ENCODE results near the gene TOE1.
"Not testable (repeated sequence)": the region's sequence is repeated elsewhere in the genome, so short reads cannot be mapped to it uniquely, and the experiment has no call there.

The TOE1 gene

GRCh38 chr1:45339789-45340558 is at the start of gene TOE1, which contains the start of gene MUTYH:
TSS of gene TOE1 (plus strand) at chr1:45340170. CDS start at chr1:45340253, 83 bp downstream.
TSS of gene MUTYH (minus strand) at chr1:45340440. CDS start at chr1:45334505, 5,935 bp downstream.
- no peaks in the 10 kb centered on the region for H3K27me3 Mint-ChIP-seq
- H3K36me3 Mint-ChIP-seq, result peaks cover 6% of the 10 kb centered on the region
- H3K9me3 Mint-ChIP-seq, result no peaks in the 10 kb centered on the region
- H3K4me1 Mint-ChIP-seq, result peaks cover 55% of the 10 kb centered on the region
- H3K4me3 Mint-ChIP-seq, result peak within 1 kb of the TSS; percentile 100
- peak within 1 kb of the TSS; percentile 100 for H3K27ac Mint-ChIP-seq

- H3K27ac Mint-ChIP-seq, H3K4me1 Mint-ChIP-seq, H3K9me3 Mint-ChIP-seq, H3K36me3 Mint-ChIP-seq, H3K27me3 Mint-ChIP-seq, H3K4me3 Mint-ChIP-seq: not testable (repeated sequence)
Observed at GRCh38 chr1:45291002-45291401, 49.0 kb upstream of the TOE1 start.

- Mint-ChIP-seq H3K27ac (no peak overlapping the region), H3K27me3 (no peaks in the 10 kb centered on the region), H3K36me3 (no peaks in the 10 kb centered on the region), H3K9me3 (no peaks in the 10 kb centered on the region), H3K4me3 (no peak overlapping the region), H3K4me1 (no peaks in the 10 kb centered on the region)
Observed at GRCh38 chr1:45291716-45292115, 48.3 kb upstream of the TOE1 start.

- Mint-ChIP-seq H3K4me3 (no peak overlapping the region), H3K4me1 (peaks cover 15% of the 10 kb centered on the region), H3K27ac (no peak overlapping the region), H3K9me3 (no peaks in the 10 kb centered on the region), H3K36me3 (no peaks in the 10 kb centered on the region), H3K27me3 (no peaks in the 10 kb centered on the region)
Observed at GRCh38 chr1:45297666-45298356, 42.2 kb upstream of the TOE1 start.

GRCh38 chr1:45299296-45299695 is 40.7 kb upstream of the TOE1 start:
- H3K4me3 Mint-ChIP-seq, result no peak overlapping the region
- no peaks in the 10 kb centered on the region for H3K27me3 Mint-ChIP-seq
- no peaks in the 10 kb centered on the region for H3K36me3 Mint-ChIP-seq
- H3K9me3 Mint-ChIP-seq, result no peaks in the 10 kb centered on the region
- no peak overlapping the region for H3K27ac Mint-ChIP-seq
- H3K4me1 Mint-ChIP-seq, result peaks cover 19% of the 10 kb centered on the region

GRCh38 chr1:45299981-45300668 is 39.8 kb upstream of the TOE1 start:
- no peak overlapping the region for H3K27ac Mint-ChIP-seq
- H3K27me3 Mint-ChIP-seq, result no peaks in the 10 kb centered on the region
- H3K4me1 Mint-ChIP-seq, result peaks cover 27% of the 10 kb centered on the region
- no peaks in the 10 kb centered on the region for H3K9me3 Mint-ChIP-seq
- H3K36me3 Mint-ChIP-seq, result no peaks in the 10 kb centered on the region
- H3K4me3 Mint-ChIP-seq, result no peak overlapping the region

- H3K4me1 Mint-ChIP-seq, result peaks cover 32% of the 10 kb centered on the region
- H3K27me3 Mint-ChIP-seq, result no peaks in the 10 kb centered on the region
- no peaks in the 10 kb centered on the region for H3K9me3 Mint-ChIP-seq
- no peaks in the 10 kb centered on the region for H3K36me3 Mint-ChIP-seq
- H3K4me3 Mint-ChIP-seq, result no peak overlapping the region
- H3K27ac Mint-ChIP-seq, result no peak overlapping the region
Observed at GRCh38 chr1:45300669-45300997, 39.3 kb upstream of the TOE1 start.

GRCh38 chr1:45302505-45303150 is 37.3 kb upstream of the TOE1 start:
- Mint-ChIP-seq H3K27me3 (no peaks in the 10 kb centered on the region), H3K4me3 (peak overlapping the region; percentile 53), H3K36me3 (no peaks in the 10 kb centered on the region), H3K4me1 (peaks cover 45% of the 10 kb centered on the region), H3K9me3 (no peaks in the 10 kb centered on the region), H3K27ac (no peak overlapping the region)

GRCh38 chr1:45303520-45304310 is 36.3 kb upstream of the TOE1 start:
- Mint-ChIP-seq H3K4me1 (peaks cover 45% of the 10 kb centered on the region), H3K9me3 (no peaks in the 10 kb centered on the region), H3K27me3 (no peaks in the 10 kb centered on the region), H3K36me3 (no peaks in the 10 kb centered on the region), H3K4me3 (peak overlapping the region; percentile 93), H3K27ac (peak overlapping the region; percentile 96)

GRCh38 chr1:45304311-45305081 is 35.5 kb upstream of the TOE1 start:
- Mint-ChIP-seq H3K4me3 (peak overlapping the region; percentile 93), H3K4me1 (peaks cover 45% of the 10 kb centered on the region), H3K9me3 (no peaks in the 10 kb centered on the region), H3K27ac (peak overlapping the region; percentile 96), H3K36me3 (no peaks in the 10 kb centered on the region), H3K27me3 (no peaks in the 10 kb centered on the region)

- Mint-ChIP-seq H3K4me1 (peaks cover 45% of the 10 kb centered on the region), H3K36me3 (no peaks in the 10 kb centered on the region), H3K9me3 (no peaks in the 10 kb centered on the region), H3K27ac (peak overlapping the region; percentile 65), H3K27me3 (no peaks in the 10 kb centered on the region), H3K4me3 (peak overlapping the region; percentile 82)
Observed at GRCh38 chr1:45305231-45305630, 34.7 kb upstream of the TOE1 start.

GRCh38 chr1:45306319-45306718 is 33.7 kb upstream of the TOE1 start:
- peaks cover 41% of the 10 kb centered on the region for H3K4me1 Mint-ChIP-seq
- no peaks in the 10 kb centered on the region for H3K9me3 Mint-ChIP-seq
- no peaks in the 10 kb centered on the region for H3K36me3 Mint-ChIP-seq
- peak overlapping the region; percentile 57 for H3K27ac Mint-ChIP-seq
- H3K4me3 Mint-ChIP-seq, result peak overlapping the region; percentile 48
- H3K27me3 Mint-ChIP-seq, result no peaks in the 10 kb centered on the region

- Mint-ChIP-seq H3K27ac (peak overlapping the region; percentile 77), H3K9me3 (no peaks in the 10 kb centered on the region), H3K4me3 (no peak overlapping the region), H3K4me1 (peaks cover 37% of the 10 kb centered on the region), H3K27me3 (no peaks in the 10 kb centered on the region), H3K36me3 (no peaks in the 10 kb centered on the region)
Observed at GRCh38 chr1:45306905-45307304, 33.1 kb upstream of the TOE1 start.

GRCh38 chr1:45314266-45314665 is 25.7 kb upstream of the TOE1 start:
- H3K4me1 Mint-ChIP-seq, result no peaks in the 10 kb centered on the region
- H3K36me3 Mint-ChIP-seq, result no peaks in the 10 kb centered on the region
- no peak overlapping the region for H3K27ac Mint-ChIP-seq
- no peaks in the 10 kb centered on the region for H3K27me3 Mint-ChIP-seq
- no peak overlapping the region for H3K4me3 Mint-ChIP-seq
- no peaks in the 10 kb centered on the region for H3K9me3 Mint-ChIP-seq

Data from activated naive CD4-positive, alpha-beta T cell treated with anti-CD3 and anti-CD28 coated beads, Interleukin-2, amount 50 U/mL, for 24 hours (primary cell).